Measurements from ENCODE around the gene NR3C1. TPM values are rescaled to one million over a fixed set of nuclear protein-coding genes. Genes with fewer than 3 reads are reported as not detected.

Gene NR3C1
- total and polyA plus RNA-seq, 2 experiments from 2014 or later, result 41.0 to 60.5 TPM

DNA sequence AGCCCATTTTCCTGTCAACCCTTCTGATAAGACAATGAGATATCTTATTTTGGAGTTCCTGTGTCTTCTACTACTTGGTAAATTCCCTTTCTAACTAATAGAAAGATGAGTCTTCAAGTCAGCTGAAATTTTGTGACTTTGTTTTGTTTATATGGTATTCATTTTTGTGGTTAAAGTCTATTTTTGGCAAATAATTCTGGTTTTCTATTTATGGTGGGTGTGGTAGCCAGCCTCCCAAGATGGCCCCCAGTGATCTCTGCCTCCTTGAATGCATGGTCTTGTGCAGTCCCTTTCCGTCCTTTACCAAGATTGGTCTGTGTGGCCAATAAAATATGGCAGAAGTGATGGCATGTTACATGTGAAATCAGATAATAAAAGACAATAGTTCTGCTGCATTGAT, 91.5 kb downstream of the NR3C1 start:
- no peaks in the 10 kb centered on the region for H3K27me3 ChIP-seq
- no peak overlapping the region for H2AFZ ChIP-seq
- TF ChIP-seq, protein P1, sequence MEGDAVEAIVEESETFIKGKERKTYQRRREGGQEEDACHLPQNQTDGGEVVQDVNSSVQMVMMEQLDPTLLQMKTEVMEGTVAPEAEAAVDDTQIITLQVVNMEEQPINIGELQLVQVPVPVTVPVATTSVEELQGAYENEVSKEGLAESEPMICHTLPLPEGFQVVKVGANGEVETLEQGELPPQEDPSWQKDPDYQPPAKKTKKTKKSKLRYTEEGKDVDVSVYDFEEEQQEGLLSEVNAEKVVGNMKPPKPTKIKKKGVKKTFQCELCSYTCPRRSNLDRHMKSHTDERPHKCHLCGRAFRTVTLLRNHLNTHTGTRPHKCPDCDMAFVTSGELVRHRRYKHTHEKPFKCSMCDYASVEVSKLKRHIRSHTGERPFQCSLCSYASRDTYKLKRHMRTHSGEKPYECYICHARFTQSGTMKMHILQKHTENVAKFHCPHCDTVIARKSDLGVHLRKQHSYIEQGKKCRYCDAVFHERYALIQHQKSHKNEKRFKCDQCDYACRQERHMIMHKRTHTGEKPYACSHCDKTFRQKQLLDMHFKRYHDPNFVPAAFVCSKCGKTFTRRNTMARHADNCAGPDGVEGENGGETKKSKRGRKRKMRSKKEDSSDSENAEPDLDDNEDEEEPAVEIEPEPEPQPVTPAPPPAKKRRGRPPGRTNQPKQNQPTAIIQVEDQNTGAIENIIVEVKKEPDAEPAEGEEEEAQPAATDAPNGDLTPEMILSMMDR (IDR thresholded peaks at IDR 0.05; ENCODE audit: poor library complexity), result no peak
- no peak for TF ChIP-seq EZH2 (IDR thresholded peaks at IDR 0.05; ENCODE audit: borderline replicate concordance)
- no peak for TF ChIP-seq EZH2phosphoT487 (IDR thresholded peaks at IDR 0.05; ENCODE audit: low read depth, severe bottlenecking, unreplicated experiment)
- H3K4me1 ChIP-seq (ENCODE audit: insufficient read depth), result no peaks in the 10 kb centered on the region
- no peak overlapping the region for H3K4me3 ChIP-seq
- no peak for DNase-seq (ENCODE audit: low spot score)
- no peaks in the 10 kb centered on the region for H3K36me3 ChIP-seq (replicated peaks; ENCODE audit: insufficient read depth, low read depth)
- H3K9me3 ChIP-seq (ENCODE audit: low read depth), result no peaks in the 10 kb centered on the region
- H3K4me2 ChIP-seq, result no peak overlapping the region
- 93% methylated on average over 1 of the region's 1 CpG for WGBS (ENCODE audit: low lambda C conversion rate, missing lambda C conversion rate)
- peaks cover 30% of the 10 kb centered on the region for H3K79me2 ChIP-seq
- H3K9me2 ChIP-seq (replicated peaks; ENCODE audit: insufficient read depth), result no peaks in the 10 kb centered on the region
- peaks cover 6% of the 10 kb centered on the region for H4K20me1 ChIP-seq (ENCODE audit: insufficient read depth, poor library complexity, severe bottlenecking)
- no peak overlapping the region for H3K27ac ChIP-seq

DNA sequence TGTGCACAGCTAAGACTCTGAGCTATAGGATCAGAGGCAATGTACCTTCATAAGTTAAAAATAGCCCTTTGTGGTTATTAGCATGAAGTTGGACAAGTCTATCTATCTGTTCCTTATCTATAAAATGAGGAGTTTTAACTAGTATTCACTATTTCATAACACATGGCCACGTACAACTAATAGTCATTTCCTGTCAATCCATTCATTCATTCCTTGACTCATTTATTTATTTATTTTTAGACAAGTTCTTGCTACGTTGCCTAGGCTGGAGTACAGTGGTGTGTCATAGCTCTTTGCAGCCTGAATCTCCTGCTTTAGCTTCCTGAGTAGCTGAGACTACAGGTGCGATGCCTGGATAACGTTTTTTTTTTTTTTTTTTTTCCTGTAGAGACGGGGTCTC, 92.1 kb downstream of the NR3C1 start:
- H3K4me1 ChIP-seq (ENCODE audit: insufficient read depth), result no peaks in the 10 kb centered on the region
- no peaks in the 10 kb centered on the region for H3K36me3 ChIP-seq (replicated peaks; ENCODE audit: insufficient read depth, low read depth)
- no peaks in the 10 kb centered on the region for H3K27me3 ChIP-seq
- H3K4me3 ChIP-seq, result no peak overlapping the region
- TF ChIP-seq EZH2 (IDR thresholded peaks at IDR 0.05; ENCODE audit: borderline replicate concordance) (no peak), EZH2phosphoT487 (IDR thresholded peaks at IDR 0.05; ENCODE audit: low read depth, severe bottlenecking, unreplicated experiment) (no peak)
- TF ChIP-seq, protein P1 (IDR thresholded peaks at IDR 0.05; ENCODE audit: poor library complexity), result no peak
- H3K27ac ChIP-seq, result no peak overlapping the region
- no peak overlapping the region for H3K4me2 ChIP-seq
- peaks cover 6% of the 10 kb centered on the region for H4K20me1 ChIP-seq (ENCODE audit: insufficient read depth, poor library complexity, severe bottlenecking)
- WGBS (ENCODE audit: low lambda C conversion rate, missing lambda C conversion rate), result 94% methylated on average over 5 of the region's 5 CpGs
- no peaks in the 10 kb centered on the region for H3K9me3 ChIP-seq (ENCODE audit: low read depth)
- peaks cover 24% of the 10 kb centered on the region for H3K79me2 ChIP-seq
- H3K9me2 ChIP-seq (replicated peaks; ENCODE audit: insufficient read depth), result no peaks in the 10 kb centered on the region
- DNase-seq (ENCODE audit: low spot score), result no peak
- no peak overlapping the region for H2AFZ ChIP-seq

DNA sequence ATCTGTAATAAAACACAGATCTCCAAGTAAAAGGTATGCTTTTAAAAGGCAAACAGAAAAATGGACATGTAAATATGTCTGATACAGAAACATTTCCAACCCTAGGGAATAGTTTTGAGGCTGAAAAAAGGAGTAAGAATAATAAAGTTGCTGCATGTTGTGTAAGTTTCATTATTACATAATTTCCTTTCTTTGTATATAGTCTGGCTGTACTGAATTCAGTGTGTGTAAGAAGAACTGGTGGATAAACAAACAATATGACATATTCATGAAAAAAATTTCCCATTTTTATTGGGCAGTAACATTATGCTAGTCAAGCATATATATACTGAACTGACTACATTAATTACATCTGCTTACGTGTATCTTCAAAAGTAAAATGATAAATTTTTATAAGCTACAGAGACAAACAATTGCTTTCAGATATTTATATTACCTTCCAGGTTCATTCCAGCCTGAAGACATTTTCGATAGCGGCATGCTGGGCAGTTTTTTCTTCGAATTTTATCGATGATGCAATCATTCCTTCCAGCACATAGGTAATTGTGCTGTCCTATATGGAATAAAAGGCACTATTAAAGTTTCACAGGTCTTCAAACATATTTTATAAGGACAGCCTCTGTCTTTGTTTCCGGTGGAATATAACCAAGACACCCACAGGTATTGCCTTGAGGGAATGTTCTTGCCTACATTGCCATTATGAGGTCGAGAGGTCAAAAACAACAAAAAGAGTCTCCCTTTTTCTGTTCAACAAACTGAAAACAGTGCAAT, 93.6 kb downstream of the NR3C1 start:
- Histone ChIP-seq H3K79me2 (peaks cover 8% of the 10 kb centered on the region), H3K27me3 (no peaks in the 10 kb centered on the region), H3K9me3 (ENCODE audit: low read depth) (no peaks in the 10 kb centered on the region), H3K9me2 (replicated peaks; ENCODE audit: insufficient read depth) (no peaks in the 10 kb centered on the region), H3K4me2 (no peak overlapping the region), H3K27ac (no peak overlapping the region), H2AFZ (no peak overlapping the region), H3K4me3 (no peak overlapping the region), H3K36me3 (replicated peaks; ENCODE audit: insufficient read depth, low read depth) (no peaks in the 10 kb centered on the region), H3K4me1 (ENCODE audit: insufficient read depth) (no peaks in the 10 kb centered on the region), H4K20me1 (ENCODE audit: insufficient read depth, poor library complexity, severe bottlenecking) (no peaks in the 10 kb centered on the region)
- WGBS (ENCODE audit: low lambda C conversion rate, missing lambda C conversion rate), result 73% methylated on average over 7 of the region's 7 CpGs
- DNase-seq (ENCODE audit: low spot score), result no peak
- TF ChIP-seq, protein P1 (IDR thresholded peaks at IDR 0.05; ENCODE audit: poor library complexity), result no peak
- TF ChIP-seq EZH2 (IDR thresholded peaks at IDR 0.05; ENCODE audit: borderline replicate concordance), result no peak
- TF ChIP-seq EZH2phosphoT487 (IDR thresholded peaks at IDR 0.05; ENCODE audit: low read depth, severe bottlenecking, unreplicated experiment), result no peak
